AML-193 (cell line): ENCODE results near the gene RHOD.

Experiments used
- DNase-seq, 2 experiments: peaks; one replicate each; lab custom pipeline; 2025; lab: John Stamatoyannopoulos, UW

Gene RHOD

GRCh38 chr11:67032830-67033551 lies 23.7 kb upstream of the RHOD start:
- no peak for DNase-seq

- no peak for DNase-seq
These were observed 22.9 kb upstream of the RHOD start for GRCh38 chr11:67033661-67034166.

GRCh38 chr11:67034350-67034749 lies 22.3 kb upstream of the RHOD start:
- DNase-seq, result no peak

GRCh38 chr11:67040147-67040546 lies 16.5 kb upstream of the RHOD start:
- no peak for DNase-seq

GRCh38 chr11:67041602-67042001 lies 15.0 kb upstream of the RHOD start:
- no peak for DNase-seq

GRCh38 chr11:67043572-67044349 lies 12.9 kb upstream of the RHOD start:
- DNase-seq, result no peak

- DNase-seq, result no peak
These were observed 12.2 kb upstream of the RHOD start for GRCh38 chr11:67044496-67044895.

- no peak for DNase-seq
These were observed 11.3 kb upstream of the RHOD start for GRCh38 chr11:67045314-67045713.

- no peak for DNase-seq
These were observed 8.0 kb upstream of the RHOD start for GRCh38 chr11:67048515-67049130.

GRCh38 chr11:67050139-67050538 lies 6.5 kb upstream of the RHOD start:
- no peak for DNase-seq

- DNase-seq, result no peak
These were observed 5.3 kb upstream of the RHOD start for GRCh38 chr11:67051180-67051893.

- DNase-seq, result no peak
These were observed 4.6 kb upstream of the RHOD start for GRCh38 chr11:67051945-67052488.

- no peak for DNase-seq
These were observed 3.8 kb upstream of the RHOD start for GRCh38 chr11:67052891-67053290.

- DNase-seq, result peak; percentile 9 to 18
These were observed 2.7 kb upstream of the RHOD start for GRCh38 chr11:67053896-67054329.

GRCh38 chr11:67054346-67054835 lies 2.3 kb upstream of the RHOD start:
- no peak for DNase-seq

- DNase-seq, result no peak
These were observed 1.7 kb upstream of the RHOD start for GRCh38 chr11:67054836-67055523.

- no peak for DNase-seq
These were observed 835 bp upstream of the RHOD start for GRCh38 chr11:67055812-67056211.

- no peak for DNase-seq
These were observed 592 bp downstream of the RHOD start for GRCh38 chr11:67057205-67057672.

GRCh38 chr11:67058506-67058905 lies 1.9 kb downstream of the RHOD start:
- no peak for DNase-seq

- DNase-seq, result no peak
These were observed 3.0 kb downstream of the RHOD start for GRCh38 chr11:67059671-67060070.

- no peak for DNase-seq
These were observed 3.5 kb downstream of the RHOD start for GRCh38 chr11:67060111-67060522.
